Spleen (tissue), 7 donors: Measurements from ENCODE around the gene SERPINA3.

Source experiments
- CTCF ChIP-seq, 11 experiments: fragments of 200-600 bp in 7 of 11; fragments of 450-650 bp in 4 of 11; sonication (generic) in 4 of 11; IDR thresholded peaks in 8 of 11; conservative IDR thresholded peaks in 3 of 11; 1 replicate in 7 of 11; 2 replicates in 4 of 11; pipeline versions ENCODE4 v1.4.0 to v1.8.0; 2016 to 2021; ENCODE audit warnings: antibody characterized with exemption in 11 of 11, inconsistent platforms in 4 of 11, mild to moderate bottlenecking in 1 of 11
- POLR2A ChIP-seq, 3 donors: fragments of 450-650 bp; IDR thresholded peaks; one replicate each; pipeline ENCODE4 v1.5.1; 2017; ENCODE audit warnings: antibody characterized with exemption in 3 of 3, mild to moderate bottlenecking in 1 of 3
- donor health status: DM: no; HTN: no; CAD: no; lungs with moderate emphysema.
- donor health status: DM: no; HTN: no; CAD: no.
- donor health status: DM: no; HTN: no; CAD: no.

GRCh38 chr14:94588311-94588710 lies 23.9 kb upstream of the SERPINA3 start:
- TF ChIP-seq CTCF (IDR thresholded peaks at IDR 0.05 in 8 of 11, conservative IDR thresholded peaks at IDR 0.05 in 3 of 11): no peak
- TF ChIP-seq POLR2A (IDR thresholded peaks at IDR 0.05): no peak
